HG03342 (cell line): ENCODE data around the gene PRSS16.
"Not testable (repeated sequence)": the region's sequence is repeated elsewhere in the genome, so short reads cannot be mapped to it uniquely, and the experiment has no call there.

Experiments used
- ATAC-seq: cut with Tn5 transposase; IDR thresholded peaks from one replicate; pipeline ENCODE4 v1.9.1; 2021; ENCODE audit warnings: mild to moderate bottlenecking, moderate library complexity; ENCODE audit not compliant: unreplicated experiment

PRSS16 gene

GRCh38 chr6:27241443-27241842, 6.1 kb upstream of the PRSS16 start:
- no peak for ATAC-seq

GRCh38 chr6:27242589-27243265, 4.8 kb upstream of the PRSS16 start:
- ATAC-seq: no peak

GRCh38 chr6:27248783-27249182, 1.3 kb downstream of the PRSS16 start:
- no peak for ATAC-seq

GRCh38 chr6:27250277-27251111, 3.0 kb downstream of the PRSS16 start:
- ATAC-seq: no peak

- ATAC-seq: peak; percentile 59
Observed at GRCh38 chr6:27251112-27251605, 3.7 kb downstream of the PRSS16 start.

- peak; percentile 83 for ATAC-seq
Observed at GRCh38 chr6:27251606-27252251, 4.2 kb downstream of the PRSS16 start.

- ATAC-seq: no peak
Observed at GRCh38 chr6:27254566-27254965, 7.1 kb downstream of the PRSS16 start.

- ATAC-seq: no peak
Observed at GRCh38 chr6:27255866-27256265, 8.4 kb downstream of the PRSS16 start.

GRCh38 chr6:27260369-27260768, 12.9 kb downstream of the PRSS16 start:
- ATAC-seq: no peak

GRCh38 chr6:27260836-27261375, 13.4 kb downstream of the PRSS16 start:
- no peak for ATAC-seq

- ATAC-seq: no peak
Observed at GRCh38 chr6:27263886-27264285, 16.4 kb downstream of the PRSS16 start.

- ATAC-seq: not testable (repeated sequence)
Observed at GRCh38 chr6:27267003-27267402, 19.5 kb downstream of the PRSS16 start.

GRCh38 chr6:27267857-27268434, 20.4 kb downstream of the PRSS16 start:
- no peak for ATAC-seq

GRCh38 chr6:27268803-27269202, 21.3 kb downstream of the PRSS16 start:
- ATAC-seq: no peak

GRCh38 chr6:27273783-27274182, 26.3 kb downstream of the PRSS16 start:
- ATAC-seq: no peak

GRCh38 chr6:27275025-27275956, 27.8 kb downstream of the PRSS16 start:
- ATAC-seq: no peak

- no peak for ATAC-seq
Observed at GRCh38 chr6:27279513-27280063, 32.1 kb downstream of the PRSS16 start.

GRCh38 chr6:27280064-27280539, 32.6 kb downstream of the PRSS16 start:
- no peak for ATAC-seq

- ATAC-seq: no peak
Observed at GRCh38 chr6:27280540-27281000, 33.1 kb downstream of the PRSS16 start.
